ENCODE measurements around the gene SLC1A6.

Gene SLC1A6

DNA sequence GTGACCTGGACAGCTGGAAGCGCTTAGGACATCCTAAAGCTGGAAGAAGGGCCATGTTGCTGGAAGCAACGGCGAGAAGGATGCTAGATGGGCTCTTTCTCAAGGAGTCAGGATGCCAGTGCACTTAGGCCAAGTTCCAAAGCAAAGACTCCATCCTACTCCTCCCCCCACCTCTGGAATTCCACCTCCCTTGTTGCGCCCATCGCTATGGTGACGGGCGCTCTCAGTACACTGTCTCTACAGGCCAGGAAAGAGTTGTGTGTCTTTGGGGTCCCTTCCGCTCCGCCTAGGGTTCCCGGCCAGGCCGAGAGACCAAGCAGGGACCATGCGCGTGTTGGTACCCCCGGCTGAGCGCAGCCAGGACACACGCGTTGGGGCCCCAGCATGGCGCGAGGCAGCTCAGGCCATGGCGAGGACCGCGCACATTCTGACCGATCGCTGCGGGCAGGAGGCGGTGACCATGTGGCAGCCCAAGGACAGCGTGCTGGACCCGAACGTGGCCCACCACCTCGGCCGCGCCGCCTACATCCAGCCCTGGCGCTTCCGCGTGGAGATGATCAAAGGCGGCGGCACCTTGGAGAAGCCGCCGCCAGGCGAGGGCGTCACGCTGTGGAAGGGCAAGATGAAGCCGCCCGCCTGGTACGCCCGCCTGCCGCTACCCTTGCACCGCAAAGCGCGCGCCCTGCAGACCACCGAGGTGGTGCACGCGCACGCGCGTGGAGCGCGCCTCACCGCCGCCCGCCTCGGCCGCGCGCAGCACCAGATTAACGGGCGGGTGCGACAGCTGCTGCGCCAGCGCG lies 31.0 kb upstream of the SLC1A6 start:
- no peak overlapping the region for H3K9ac ChIP-seq
- no peak overlapping the region for H2AFZ ChIP-seq (ENCODE audit: low read depth)
- H3K4me2 ChIP-seq, result no peak overlapping the region
- no peak overlapping the region for H3K27ac ChIP-seq
- H3K27me3 ChIP-seq (ENCODE audit: insufficient read depth, low read depth), result no peaks in the 10 kb centered on the region
- no peaks in the 10 kb centered on the region for H4K20me1 ChIP-seq (ENCODE audit: insufficient read depth)
- H3K79me2 ChIP-seq (ENCODE audit: insufficient read depth, low read depth), result no peaks in the 10 kb centered on the region
- no peaks in the 10 kb centered on the region for H3K4me1 ChIP-seq (ENCODE audit: low read depth, poor library complexity, severe bottlenecking)
- no peak overlapping the region for H3K4me3 ChIP-seq (IDR thresholded peaks at IDR 0.05; ENCODE audit: insufficient read depth, low read depth, low read length)
- TF ChIP-seq, protein P1, sequence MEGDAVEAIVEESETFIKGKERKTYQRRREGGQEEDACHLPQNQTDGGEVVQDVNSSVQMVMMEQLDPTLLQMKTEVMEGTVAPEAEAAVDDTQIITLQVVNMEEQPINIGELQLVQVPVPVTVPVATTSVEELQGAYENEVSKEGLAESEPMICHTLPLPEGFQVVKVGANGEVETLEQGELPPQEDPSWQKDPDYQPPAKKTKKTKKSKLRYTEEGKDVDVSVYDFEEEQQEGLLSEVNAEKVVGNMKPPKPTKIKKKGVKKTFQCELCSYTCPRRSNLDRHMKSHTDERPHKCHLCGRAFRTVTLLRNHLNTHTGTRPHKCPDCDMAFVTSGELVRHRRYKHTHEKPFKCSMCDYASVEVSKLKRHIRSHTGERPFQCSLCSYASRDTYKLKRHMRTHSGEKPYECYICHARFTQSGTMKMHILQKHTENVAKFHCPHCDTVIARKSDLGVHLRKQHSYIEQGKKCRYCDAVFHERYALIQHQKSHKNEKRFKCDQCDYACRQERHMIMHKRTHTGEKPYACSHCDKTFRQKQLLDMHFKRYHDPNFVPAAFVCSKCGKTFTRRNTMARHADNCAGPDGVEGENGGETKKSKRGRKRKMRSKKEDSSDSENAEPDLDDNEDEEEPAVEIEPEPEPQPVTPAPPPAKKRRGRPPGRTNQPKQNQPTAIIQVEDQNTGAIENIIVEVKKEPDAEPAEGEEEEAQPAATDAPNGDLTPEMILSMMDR (conservative IDR thresholded peaks at IDR 0.05; ENCODE audit: low read depth, low read length), result no peak
- H3K36me3 ChIP-seq (ENCODE audit: insufficient read depth), result no peaks in the 10 kb centered on the region

DNA sequence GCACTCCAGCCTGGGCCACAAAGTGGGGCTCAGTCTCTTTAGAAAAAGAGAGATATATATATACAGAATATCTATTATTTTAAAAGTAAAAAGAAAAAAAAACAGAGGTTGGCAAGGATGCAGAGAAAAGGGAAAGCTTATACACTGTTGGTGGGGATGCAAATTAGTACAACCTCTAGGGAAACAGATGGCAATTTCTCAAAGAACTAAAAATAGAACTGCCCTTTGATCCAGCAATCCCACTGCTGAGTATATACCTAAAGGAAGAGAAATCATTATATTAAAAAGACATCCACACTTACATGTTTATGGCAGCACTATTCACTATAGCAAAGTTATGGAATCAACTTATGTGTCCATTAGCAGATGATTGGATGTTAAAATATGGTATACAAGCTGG lies 28.6 kb upstream of the SLC1A6 start:
- Histone ChIP-seq H3K4me2 (no peak overlapping the region), H3K4me3 (IDR thresholded peaks at IDR 0.05; ENCODE audit: insufficient read depth, low read depth, low read length) (no peak overlapping the region), H3K9ac (no peak overlapping the region), H3K27ac (no peak overlapping the region), H3K36me3 (ENCODE audit: insufficient read depth) (no peaks in the 10 kb centered on the region), H3K79me2 (ENCODE audit: insufficient read depth, low read depth) (no peaks in the 10 kb centered on the region), H2AFZ (ENCODE audit: low read depth) (no peak overlapping the region), H4K20me1 (ENCODE audit: insufficient read depth) (no peaks in the 10 kb centered on the region), H3K4me1 (ENCODE audit: low read depth, poor library complexity, severe bottlenecking) (no peaks in the 10 kb centered on the region), H3K27me3 (ENCODE audit: insufficient read depth, low read depth) (no peaks in the 10 kb centered on the region)
- TF ChIP-seq, protein P1 (conservative IDR thresholded peaks at IDR 0.05; ENCODE audit: low read depth, low read length), result no peak

DNA sequence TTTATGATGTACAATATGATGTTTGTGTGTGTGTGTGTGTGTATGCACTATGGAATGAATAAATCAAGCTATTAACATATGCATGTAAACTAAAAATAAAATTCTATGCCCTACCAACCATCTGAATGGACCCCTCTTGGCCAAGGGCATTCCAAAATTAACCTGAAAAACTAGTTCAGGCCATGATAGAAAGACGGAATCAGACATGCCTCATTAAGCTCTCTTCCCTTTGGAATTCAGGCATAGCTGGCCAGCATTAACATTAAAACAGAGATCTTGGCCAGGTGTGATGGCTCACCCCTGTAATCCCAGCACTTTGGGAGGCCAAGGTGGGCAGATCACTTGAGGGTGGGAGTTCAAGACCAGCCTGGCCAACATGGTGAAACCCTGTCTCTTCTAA lies 18.3 kb upstream of the SLC1A6 start:
- H3K4me3 ChIP-seq (IDR thresholded peaks at IDR 0.05; ENCODE audit: insufficient read depth, low read depth, low read length), result no peak overlapping the region
- H3K27me3 ChIP-seq (ENCODE audit: insufficient read depth, low read depth), result no peaks in the 10 kb centered on the region; the same call in 1 of the 2 replicates
- H3K36me3 ChIP-seq (ENCODE audit: insufficient read depth), result no peaks in the 10 kb centered on the region
- H3K4me2 ChIP-seq, result no peak overlapping the region
- TF ChIP-seq, protein P1 (conservative IDR thresholded peaks at IDR 0.05; ENCODE audit: low read depth, low read length), result no peak
- H3K9ac ChIP-seq, result no peak overlapping the region
- H3K79me2 ChIP-seq (ENCODE audit: insufficient read depth, low read depth), result no peaks in the 10 kb centered on the region
- H2AFZ ChIP-seq (ENCODE audit: low read depth), result no peak overlapping the region
- H4K20me1 ChIP-seq (ENCODE audit: insufficient read depth), result no peaks in the 10 kb centered on the region
- no peaks in the 10 kb centered on the region for H3K4me1 ChIP-seq (ENCODE audit: low read depth, poor library complexity, severe bottlenecking)
- H3K27ac ChIP-seq, result no peak overlapping the region

DNA sequence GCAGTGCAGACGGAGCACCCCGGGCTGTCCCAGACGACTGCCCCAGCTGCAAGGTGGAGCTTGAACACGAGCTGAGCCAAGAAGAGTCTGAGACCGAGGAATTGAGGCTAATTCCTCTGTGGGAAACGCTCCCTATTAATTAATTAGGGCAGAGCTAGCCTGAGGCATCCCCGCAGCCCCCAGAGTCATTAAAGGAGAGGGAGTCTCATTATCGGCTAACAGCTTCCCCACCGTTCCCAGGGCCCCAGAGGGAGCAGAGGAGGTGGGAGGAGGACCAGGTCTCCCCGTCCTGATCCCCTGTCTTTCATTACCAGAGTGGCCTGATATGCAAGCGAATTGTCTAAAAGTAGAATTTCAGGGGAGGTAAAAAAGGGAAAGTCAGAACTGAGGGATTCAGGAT lies 13.1 kb upstream of the SLC1A6 start:
- no peaks in the 10 kb centered on the region for H3K79me2 ChIP-seq (ENCODE audit: insufficient read depth, low read depth)
- H3K9ac ChIP-seq, result no peak overlapping the region
- no peaks in the 10 kb centered on the region; the same call in 1 of the 2 replicates for H3K27me3 ChIP-seq (ENCODE audit: insufficient read depth, low read depth)
- no peaks in the 10 kb centered on the region for H3K4me1 ChIP-seq (ENCODE audit: low read depth, poor library complexity, severe bottlenecking)
- H3K36me3 ChIP-seq (ENCODE audit: insufficient read depth), result no peaks in the 10 kb centered on the region
- no peak overlapping the region for H3K4me3 ChIP-seq (IDR thresholded peaks at IDR 0.05; ENCODE audit: insufficient read depth, low read depth, low read length)
- H2AFZ ChIP-seq (ENCODE audit: low read depth), result no peak overlapping the region
- no peak overlapping the region for H3K27ac ChIP-seq
- TF ChIP-seq, protein P1 (conservative IDR thresholded peaks at IDR 0.05; ENCODE audit: low read depth, low read length), result no peak
- H4K20me1 ChIP-seq (ENCODE audit: insufficient read depth), result no peaks in the 10 kb centered on the region
- no peak overlapping the region for H3K4me2 ChIP-seq
